Erythroblast (primary cell): ENCODE data around the gene SGSM1.

ENCODE experiments used
- GATA1 ChIP-seq: IDR thresholded peaks from 2 replicates; pipeline ENCODE4 v1.6.1; 2011; ENCODE audit warnings: low read depth, mild to moderate bottlenecking, control low read depth, low read length, moderate library complexity
- POLR2A ChIP-seq: IDR thresholded peaks from 2 replicates; pipeline ENCODE4 v1.6.1; 2011; ENCODE audit warnings: mild to moderate bottlenecking, low read length

GRCh38 chr22:24945430-24945829 lies 139.4 kb downstream of the SGSM1 start:
- TF ChIP-seq POLR2A, result no peak
- no peak for TF ChIP-seq GATA1
